ENCODE results near the gene RELB.
A peak's percentile ranks its signal among the peaks of the same experiment; 100 is the strongest.

RELB gene

DNA sequence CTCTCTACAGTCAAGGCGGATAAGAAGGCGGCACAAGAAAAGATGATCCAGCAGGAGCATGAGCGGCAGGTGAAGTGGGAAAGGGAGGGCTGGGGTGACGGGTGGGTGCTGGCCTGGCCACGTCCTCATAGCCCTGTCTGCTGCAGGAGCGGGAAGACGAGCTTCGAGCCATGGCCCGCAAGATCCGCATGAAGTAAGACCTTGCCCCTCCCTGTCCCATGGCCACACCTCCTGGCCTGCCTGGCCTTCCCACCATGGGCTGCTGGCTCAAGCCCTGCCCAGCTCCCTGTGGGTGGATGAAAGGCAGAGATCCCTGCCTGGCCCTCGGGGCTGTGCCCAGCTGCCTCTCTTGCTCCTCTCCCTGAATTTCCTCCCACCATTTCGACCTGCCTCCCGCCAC, 67.8 kb downstream of the RELB start:
- TF ChIP-seq TAF1 (IDR thresholded peaks at IDR 0.05; ENCODE audit: borderline replicate concordance, low read depth, low read length) (no peak), POLR2A (IDR thresholded peaks at IDR 0.05; ENCODE audit: low read depth, low read length) (no peak), POLR2AphosphoS5 (IDR thresholded peaks at IDR 0.05; ENCODE audit: low read depth, low read length) (no peak)
- DNase-seq (ENCODE audit: insufficient read length) = no peak
- FAIRE-seq = no peak

GRCh38 chr19:45070214-45070613, 69.0 kb downstream of the RELB start:
- FAIRE-seq = no peak
- TF ChIP-seq POLR2AphosphoS5 (IDR thresholded peaks at IDR 0.05; ENCODE audit: low read depth, low read length) (no peak), POLR2A (IDR thresholded peaks at IDR 0.05; ENCODE audit: low read depth, low read length) (no peak; the same call in 1 of the 2 replicates)
- no peak for DNase-seq (ENCODE audit: insufficient read length)

GRCh38 chr19:45070861-45071544, 69.7 kb downstream of the RELB start:
- TF ChIP-seq POLR2AphosphoS5 (IDR thresholded peaks at IDR 0.05; ENCODE audit: low read depth, low read length) = peak; percentile 49; the same call in 1 of the 2 replicates
- no peak for TF ChIP-seq POLR2A (IDR thresholded peaks at IDR 0.05; ENCODE audit: low read depth, low read length)
- no peak for DNase-seq (ENCODE audit: insufficient read length)
- FAIRE-seq = no peak

GRCh38 chr19:45071545-45071938, 70.3 kb downstream of the RELB start:
- DNase-seq (ENCODE audit: insufficient read length) = no peak
- TF ChIP-seq TAF1 (IDR thresholded peaks at IDR 0.05; ENCODE audit: borderline replicate concordance, low read depth, low read length) (no peak), POLR2AphosphoS5 (IDR thresholded peaks at IDR 0.05; ENCODE audit: low read depth, low read length) (0 out of 2 replicates have a peak, but pooled peaks have one; percentile 6), POLR2A (IDR thresholded peaks at IDR 0.05; ENCODE audit: low read depth, low read length) (no peak)
- FAIRE-seq = no peak

DNA sequence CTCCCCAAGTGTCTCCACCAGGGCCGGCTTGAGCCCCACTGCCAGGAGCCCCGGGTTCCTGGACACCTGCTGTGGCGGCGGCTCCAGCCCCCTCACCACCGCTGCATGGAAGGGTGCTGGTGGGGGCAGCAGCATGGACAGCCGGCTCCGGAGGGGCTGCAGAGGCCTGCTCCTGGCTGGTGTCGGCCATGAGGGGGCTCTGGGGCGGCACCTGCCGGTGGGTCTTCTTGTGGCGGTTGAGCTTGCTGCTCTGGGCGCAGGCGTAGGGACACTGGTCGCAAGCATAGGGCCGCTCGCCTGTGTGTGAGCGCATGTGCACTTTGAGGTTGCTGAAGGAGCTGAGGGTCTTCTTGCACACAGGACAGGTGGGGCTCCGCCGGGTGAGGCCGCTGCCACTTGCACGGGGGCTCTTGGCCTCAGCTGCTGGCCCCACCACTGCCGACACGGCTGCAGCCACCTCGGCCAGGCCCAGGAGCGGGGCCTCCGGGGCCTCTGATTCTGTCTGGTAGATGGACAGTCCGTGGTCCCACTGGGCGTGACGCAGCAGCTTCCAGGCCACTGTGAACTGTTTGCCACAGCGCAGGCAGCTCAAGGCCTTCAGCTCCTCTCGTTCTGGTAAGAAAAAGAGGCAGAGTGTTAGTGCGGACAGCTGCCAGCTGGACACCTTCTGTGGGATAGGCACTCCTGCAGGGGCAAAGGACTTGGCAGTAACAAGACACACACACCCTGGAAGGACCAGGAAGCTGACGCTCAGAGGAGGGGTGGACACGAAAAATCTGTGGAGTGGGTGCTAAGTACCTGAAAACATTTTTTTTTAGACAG, 70.9 kb downstream of the RELB start:
- TF ChIP-seq POLR2A (IDR thresholded peaks at IDR 0.05; ENCODE audit: low read depth, low read length) (no peak), POLR2AphosphoS5 (IDR thresholded peaks at IDR 0.05; ENCODE audit: low read depth, low read length) (no peak), TAF1 (IDR thresholded peaks at IDR 0.05; ENCODE audit: borderline replicate concordance, low read depth, low read length) (no peak)
- DNase-seq (ENCODE audit: insufficient read length) = no peak
- FAIRE-seq = no peak

GRCh38 chr19:45074744-45075300, 73.6 kb downstream of the RELB start:
- DNase-seq (ENCODE audit: insufficient read length) (no peak), FAIRE-seq (no peak)
- TF ChIP-seq POLR2A (IDR thresholded peaks at IDR 0.05; ENCODE audit: low read depth, low read length) = no peak
- no peak for TF ChIP-seq TAF1 (IDR thresholded peaks at IDR 0.05; ENCODE audit: borderline replicate concordance, low read depth, low read length)
- TF ChIP-seq POLR2AphosphoS5 (IDR thresholded peaks at IDR 0.05; ENCODE audit: low read depth, low read length) = no peak

GRCh38 chr19:45075301-45076028, 74.2 kb downstream of the RELB start:
- peak; percentile 81 for FAIRE-seq
- peak; percentile 95 for DNase-seq (ENCODE audit: insufficient read length)
- TF ChIP-seq POLR2AphosphoS5 (IDR thresholded peaks at IDR 0.05; ENCODE audit: low read depth, low read length) (0 out of 2 replicates have a peak, but pooled peaks have one; percentile 2), TAF1 (IDR thresholded peaks at IDR 0.05; ENCODE audit: borderline replicate concordance, low read depth, low read length) (0 out of 2 replicates have a peak, but pooled peaks have one; percentile 18), POLR2A (IDR thresholded peaks at IDR 0.05; ENCODE audit: low read depth, low read length) (no peak; the same call in 1 of the 2 replicates)

DNA sequence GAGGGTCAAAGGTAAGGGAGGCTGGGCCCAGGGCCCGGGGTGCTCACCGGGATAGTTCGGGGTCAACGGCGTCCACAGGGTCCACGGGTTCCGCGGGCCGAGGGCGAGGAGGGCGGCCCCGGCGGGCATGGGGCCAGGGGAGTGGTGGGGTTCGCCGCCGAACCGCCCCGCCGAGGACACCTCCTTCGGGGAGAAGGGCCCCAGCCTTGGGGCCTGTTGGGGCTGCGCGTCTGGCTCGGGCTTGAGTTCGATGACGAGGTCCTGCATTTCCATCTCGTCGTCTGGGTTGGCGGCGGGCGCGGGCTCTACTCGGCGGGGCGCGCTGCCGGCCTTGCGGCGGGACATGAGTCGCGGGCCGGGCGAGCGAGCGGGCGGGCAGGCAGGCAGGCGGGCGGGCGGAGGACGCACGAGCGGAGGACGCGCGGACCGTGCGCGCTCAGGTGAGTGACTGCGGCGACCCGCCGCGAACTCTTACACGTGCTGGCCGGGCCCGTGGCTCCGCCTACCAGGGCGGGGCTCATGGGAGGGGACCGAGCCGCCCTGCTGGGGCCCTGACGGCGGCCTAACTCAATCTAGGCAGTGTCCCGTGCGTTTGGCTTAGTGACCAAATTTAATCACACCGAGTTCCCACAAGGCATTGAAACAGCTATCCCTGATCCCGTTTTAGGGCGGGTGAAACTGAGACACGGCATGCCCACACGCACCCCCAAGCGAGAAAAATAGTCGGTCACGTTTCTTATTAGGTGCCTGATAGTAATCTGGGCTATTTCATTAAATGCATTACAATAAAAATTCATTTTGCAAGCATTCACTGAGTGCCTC, 75.0 kb downstream of the RELB start, which contains the start of gene ZNF296:
TSS of gene ZNF296 (minus strand) at position 450 of the 822 bp plus-strand sequence. CDS start at position 345, 105 bp downstream.
- TF ChIP-seq TAF1 (IDR thresholded peaks at IDR 0.05; ENCODE audit: borderline replicate concordance, low read depth, low read length) (peak; percentile 54; the same call in 1 of the 2 replicates), POLR2A (IDR thresholded peaks at IDR 0.05; ENCODE audit: low read depth, low read length) (peak; percentile 82), POLR2AphosphoS5 (IDR thresholded peaks at IDR 0.05; ENCODE audit: low read depth, low read length) (peak; percentile 60; the same call in 1 of the 2 replicates)
- peak; percentile 86 for DNase-seq (ENCODE audit: insufficient read length)
- FAIRE-seq = peak; percentile 95

- FAIRE-seq = no peak
- no peak for DNase-seq (ENCODE audit: insufficient read length)
- TF ChIP-seq TAF1 (IDR thresholded peaks at IDR 0.05; ENCODE audit: borderline replicate concordance, low read depth, low read length) = no peak
Measured at GRCh38 chr19:45076851-45077730, 75.8 kb downstream of the RELB start.

Data from GM12892 (cell line).